Measurements from ENCODE around the gene PXDC1. TPM values are rescaled to one million over a fixed set of nuclear protein-coding genes. Genes with fewer than 3 reads are reported as not detected.
"Not testable (repeated sequence)": the region's sequence is repeated elsewhere in the genome, so short reads cannot be mapped to it uniquely, and the experiment has no call there.

PXDC1 gene
- polyA plus RNA-seq, 12 donors, result 20.4 to 201 (median 23.6) TPM

- no peak for DNase-seq
Measured at GRCh38 chr6:3714768-3715167, 36.7 kb downstream of the PXDC1 start.

- no peak for DNase-seq
Measured at GRCh38 chr6:3714111-3714510, 37.4 kb downstream of the PXDC1 start.

GRCh38 chr6:3712827-3713665, 38.5 kb downstream of the PXDC1 start:
- DNase-seq, result no peak

DNA sequence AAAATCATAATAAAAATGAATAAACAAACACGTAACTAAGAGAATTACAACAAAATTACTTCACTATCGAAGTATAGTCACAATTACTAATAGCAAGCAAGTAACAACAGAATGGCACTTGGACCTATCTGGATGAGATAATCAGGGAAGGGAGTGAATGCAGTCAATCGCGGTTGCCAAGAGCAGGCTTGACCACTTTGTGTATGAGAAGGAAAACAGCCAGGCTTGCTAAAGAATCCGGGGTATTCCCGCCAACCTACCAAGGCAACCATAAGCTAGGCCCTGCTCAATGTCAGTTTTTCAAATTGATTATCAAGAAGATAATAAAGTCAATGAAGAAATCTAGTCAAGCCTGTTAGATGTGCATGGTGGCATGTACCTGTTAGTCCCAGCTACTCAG, 39.7 kb downstream of the PXDC1 start:
- no peak for DNase-seq

DNA sequence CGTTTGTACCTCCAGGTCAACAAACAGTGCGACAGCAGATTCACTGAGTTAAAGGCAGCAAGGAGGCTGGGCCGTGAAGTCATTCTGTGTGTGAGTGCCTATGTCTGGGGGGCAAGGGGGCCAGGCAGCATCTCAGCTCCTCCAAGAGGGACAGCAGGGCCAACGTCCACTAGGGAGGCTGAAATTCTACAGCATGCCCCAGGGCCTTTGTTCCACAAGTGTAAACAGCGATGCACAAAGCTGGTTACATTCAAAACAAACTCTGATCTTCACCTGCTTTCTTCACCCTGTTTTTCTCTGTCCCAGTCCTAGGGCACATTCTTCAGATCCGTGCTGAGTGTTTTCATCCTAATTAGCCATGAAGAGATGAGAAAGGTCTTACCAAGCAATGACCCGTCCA, 41.1 kb downstream of the PXDC1 start:
- no peak for DNase-seq

- DNase-seq, result no peak
Measured at GRCh38 chr6:3708540-3708939, 43.0 kb downstream of the PXDC1 start.

GRCh38 chr6:3707751-3708412, 43.6 kb downstream of the PXDC1 start:
- DNase-seq, result no peak

DNA sequence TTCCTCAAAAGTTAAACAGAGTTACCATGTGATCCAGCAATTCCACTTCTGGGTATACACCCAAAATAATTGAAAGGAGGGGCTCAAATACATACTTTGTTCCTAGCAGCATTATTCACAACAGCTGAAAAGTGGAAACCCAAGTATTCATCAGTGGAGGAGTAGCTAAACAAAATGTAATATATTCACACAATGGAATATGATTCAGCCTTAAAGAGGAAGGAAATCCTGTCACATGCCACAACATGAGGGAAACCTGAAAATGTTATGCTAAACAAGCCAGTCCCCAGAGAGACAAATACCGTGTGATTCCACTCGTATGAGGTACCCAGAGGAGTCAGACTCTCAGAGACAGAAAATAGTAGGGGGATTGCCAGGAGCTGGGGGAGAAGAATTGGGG, 44.5 kb downstream of the PXDC1 start:
- no peak for DNase-seq

DNA sequence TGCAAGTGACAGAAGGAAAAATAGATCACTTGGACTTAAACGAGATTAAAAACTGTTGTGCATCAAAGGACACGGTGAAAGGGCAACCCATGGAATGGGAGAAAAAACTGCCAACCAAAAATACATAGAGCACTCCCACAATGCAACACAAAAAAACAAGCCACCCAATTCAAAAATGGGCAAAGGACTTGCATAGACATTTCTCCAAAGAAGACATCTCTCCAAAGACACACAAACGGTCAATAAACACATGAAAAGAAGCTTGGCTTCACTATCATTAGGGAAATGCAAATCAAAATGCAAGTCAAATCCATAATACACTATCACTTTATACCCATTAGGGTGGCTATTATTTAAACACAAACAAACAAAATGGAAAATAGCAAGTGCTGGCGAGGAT, 45.0 kb downstream of the PXDC1 start:
- no peak for DNase-seq

DNA sequence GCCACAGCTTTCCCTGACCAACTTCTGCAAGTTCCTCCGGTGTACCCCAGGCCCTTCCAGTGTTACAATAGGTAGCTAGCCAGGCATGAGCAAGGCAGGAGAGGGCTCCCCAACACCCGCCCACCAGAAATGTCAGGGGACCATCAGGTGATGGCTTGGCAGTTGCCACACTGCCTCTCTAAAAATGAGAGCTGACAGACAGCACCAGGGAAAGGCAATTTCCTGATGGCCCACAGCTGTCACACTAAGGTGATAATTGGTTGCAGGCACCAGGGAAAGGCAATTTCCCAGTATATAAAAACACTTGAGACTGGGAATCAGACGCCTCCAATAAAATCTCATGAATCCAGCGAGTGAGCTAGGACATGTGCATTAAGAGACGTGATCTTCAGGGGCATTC, 49.9 kb downstream of the PXDC1 start:
- no peak for DNase-seq

- no peak for DNase-seq
Measured at GRCh38 chr6:3699231-3699630, 52.3 kb downstream of the PXDC1 start.

DNA sequence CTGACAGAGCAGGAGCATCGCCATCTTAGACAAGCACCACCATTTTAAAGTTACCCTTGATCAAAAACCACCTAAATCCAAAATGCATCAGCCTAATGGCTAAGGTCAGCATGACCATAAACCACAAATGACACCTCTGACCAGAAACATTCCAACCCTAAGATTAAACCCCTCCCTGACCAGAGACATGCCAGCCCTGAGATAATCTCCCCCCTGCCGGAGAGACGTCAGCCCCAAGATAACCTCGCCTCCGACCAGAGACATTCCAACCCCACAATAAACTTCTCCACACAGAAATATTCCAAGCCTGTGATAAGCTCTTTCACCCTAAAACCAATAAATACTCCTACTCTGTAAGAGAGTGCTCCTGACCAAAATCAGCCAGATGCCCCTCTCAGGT, 53.5 kb downstream of the PXDC1 start:
- DNase-seq, result no peak

DNA sequence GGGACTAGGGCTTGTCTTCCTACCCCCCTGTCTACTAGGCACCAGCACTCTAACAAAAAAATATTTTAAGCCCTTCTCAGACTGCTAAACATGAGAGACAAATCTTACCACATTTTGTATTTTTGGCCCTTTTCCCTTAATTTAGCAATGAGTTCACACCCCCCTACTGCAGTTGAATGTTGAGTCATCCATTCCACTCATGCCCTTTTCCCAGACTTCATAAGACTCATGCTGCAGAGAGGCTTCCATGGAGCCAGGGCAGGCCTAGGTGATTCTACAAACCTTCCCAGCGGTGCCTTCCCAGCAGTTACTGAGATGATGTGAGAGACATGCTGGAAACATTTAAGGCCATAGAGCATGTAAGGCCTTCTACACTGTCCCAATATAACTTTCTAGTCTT, 53.9 kb downstream of the PXDC1 start:
- DNase-seq, result no peak

DNA sequence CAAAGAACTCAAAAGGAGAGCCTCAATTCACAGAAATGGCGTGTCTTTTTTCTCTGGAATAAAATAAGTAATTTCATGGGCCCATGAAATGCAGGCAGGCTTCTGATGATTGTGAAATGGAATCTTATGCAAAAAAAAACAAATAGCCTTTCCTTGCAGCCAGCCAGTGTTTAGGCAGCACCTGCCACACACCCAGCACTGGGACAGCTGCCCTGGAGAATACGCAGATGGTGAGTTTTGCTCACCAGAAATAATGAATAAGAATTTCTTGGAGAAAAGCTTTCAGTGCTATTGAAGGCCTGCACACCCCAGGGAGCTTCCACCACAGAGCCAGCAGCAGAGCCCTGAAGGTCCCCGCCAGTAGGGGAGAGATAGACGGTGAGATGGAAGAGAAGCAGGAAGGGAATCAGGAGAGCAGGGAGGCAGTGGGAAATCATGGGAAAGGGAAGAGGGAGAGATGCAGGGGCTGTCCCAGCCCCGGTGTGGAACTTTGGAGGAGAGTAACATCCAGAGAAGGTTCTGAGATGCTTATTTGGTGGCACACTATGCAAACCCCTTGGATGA, 54.9 kb downstream of the PXDC1 start:
- no peak for DNase-seq

GRCh38 chr6:3695065-3695817, 56.3 kb downstream of the PXDC1 start:
- DNase-seq, result no peak

DNA sequence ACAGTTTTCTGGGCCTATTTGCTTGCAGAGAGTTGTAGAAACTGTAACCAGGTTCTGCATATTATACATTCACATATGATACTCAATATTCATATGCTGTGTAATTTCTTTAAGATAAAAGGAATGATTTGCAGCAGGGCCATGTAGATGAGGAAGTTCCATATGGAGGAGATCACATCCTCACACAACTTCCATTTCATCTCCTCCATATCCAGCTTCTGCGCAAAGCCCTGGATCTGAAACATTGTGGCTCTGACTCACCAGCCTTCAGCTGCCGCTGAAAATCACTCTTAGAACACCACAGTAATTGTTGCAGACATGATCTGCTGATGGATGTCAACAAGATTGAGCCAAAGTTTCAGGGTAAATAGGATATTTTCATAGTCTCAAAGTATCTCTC, 57.7 kb downstream of the PXDC1 start:
- no peak for DNase-seq

DNA sequence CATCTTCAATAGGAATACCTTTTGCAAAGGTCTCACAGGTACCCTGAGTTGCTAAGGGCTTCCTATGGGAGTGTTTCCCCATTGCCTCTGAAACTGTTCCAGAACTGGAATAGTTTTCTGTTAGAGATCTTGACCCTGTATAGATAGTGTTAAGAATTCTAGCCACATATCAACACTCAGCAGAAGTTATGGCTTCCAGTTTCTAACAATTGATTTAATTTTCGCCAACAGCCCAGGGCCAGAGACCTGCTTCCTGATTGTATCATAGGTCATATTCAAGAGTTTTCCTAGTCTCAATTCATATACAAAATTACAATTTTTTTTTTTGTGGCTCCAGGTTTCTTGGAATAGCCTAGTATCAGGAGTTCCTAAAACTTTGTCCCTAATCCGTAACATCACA, 61.0 kb downstream of the PXDC1 start:
- DNase-seq, result no peak

GRCh38 chr6:3687847-3688246, 63.7 kb downstream of the PXDC1 start:
- no peak for DNase-seq

- DNase-seq, result no peak
Measured at GRCh38 chr6:3683331-3683730, 68.2 kb downstream of the PXDC1 start.

GRCh38 chr6:3678946-3679345, 72.6 kb downstream of the PXDC1 start:
- DNase-seq, result no peak

- DNase-seq, result not testable (repeated sequence)
Measured at GRCh38 chr6:3677751-3678150, 73.8 kb downstream of the PXDC1 start.

DNA sequence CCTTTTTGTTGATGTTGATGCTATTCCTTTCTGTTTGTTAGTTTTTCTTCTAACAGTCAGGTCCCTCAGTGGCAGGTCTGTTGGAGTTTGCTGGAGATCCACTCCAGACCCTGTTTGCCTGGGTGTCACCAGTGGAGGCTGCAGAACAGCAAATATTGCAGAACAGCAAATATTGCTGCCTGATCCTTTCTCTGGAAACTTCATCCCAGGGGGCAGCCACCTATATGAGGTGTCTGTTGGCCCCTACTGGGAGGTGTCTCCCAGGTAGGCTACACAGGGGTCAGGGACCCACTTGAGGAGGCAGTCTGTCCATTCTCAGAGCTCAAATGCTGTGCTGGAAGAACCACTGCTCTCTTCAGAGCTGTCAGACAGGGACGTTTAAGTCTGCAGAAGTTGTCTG, 74.2 kb downstream of the PXDC1 start:
- DNase-seq, result not testable (repeated sequence)
